ENCODE results near the gene CNTD1.

DNA sequence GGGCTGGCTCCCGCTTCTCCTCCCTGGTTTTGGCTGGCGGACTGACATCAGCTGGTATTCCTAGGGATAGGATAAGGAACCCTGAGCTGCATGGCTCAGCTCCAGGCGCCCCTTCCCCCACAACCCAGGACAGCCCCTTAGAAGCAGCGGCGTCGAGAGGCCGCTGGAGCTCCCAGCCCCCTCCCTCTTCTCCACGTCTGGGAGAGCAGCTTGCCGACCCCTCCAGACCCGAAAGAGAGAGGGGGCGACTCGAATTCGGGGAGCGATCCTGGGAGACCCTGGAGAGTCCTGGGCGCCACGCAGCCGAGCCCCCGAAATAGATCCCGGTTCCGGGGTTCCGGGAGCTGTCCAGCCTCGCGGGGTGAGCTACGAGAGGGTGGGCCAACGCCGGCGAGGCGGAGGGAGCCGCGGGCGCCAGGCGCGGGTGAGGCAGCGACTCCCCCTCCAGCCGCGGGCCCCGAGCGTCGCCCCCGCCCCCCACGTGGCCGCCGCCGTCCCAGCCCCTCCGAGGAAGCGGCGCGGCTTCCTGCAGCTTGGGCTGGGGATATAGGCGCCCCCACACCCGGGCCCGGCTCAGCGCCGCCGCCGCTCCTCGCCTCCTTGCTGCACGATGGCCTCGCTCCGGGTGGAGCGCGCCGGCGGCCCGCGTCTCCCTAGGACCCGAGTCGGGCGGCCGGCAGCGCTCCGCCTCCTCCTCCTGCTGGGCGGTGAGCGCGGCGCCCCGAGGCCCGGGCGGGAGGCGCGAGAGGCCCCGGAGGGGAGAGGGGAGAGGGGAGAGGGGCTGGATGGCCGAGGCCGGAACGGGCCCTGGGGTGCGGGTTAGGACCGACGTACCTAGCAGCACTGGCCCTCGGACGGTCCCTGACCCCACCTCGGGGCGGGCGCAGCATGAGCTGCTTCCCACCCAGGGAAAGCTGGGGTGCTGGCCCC is 37.7 kb upstream of the CNTD1 start, which contains the start of gene RAMP2:
- TF ChIP-seq, protein P1, sequence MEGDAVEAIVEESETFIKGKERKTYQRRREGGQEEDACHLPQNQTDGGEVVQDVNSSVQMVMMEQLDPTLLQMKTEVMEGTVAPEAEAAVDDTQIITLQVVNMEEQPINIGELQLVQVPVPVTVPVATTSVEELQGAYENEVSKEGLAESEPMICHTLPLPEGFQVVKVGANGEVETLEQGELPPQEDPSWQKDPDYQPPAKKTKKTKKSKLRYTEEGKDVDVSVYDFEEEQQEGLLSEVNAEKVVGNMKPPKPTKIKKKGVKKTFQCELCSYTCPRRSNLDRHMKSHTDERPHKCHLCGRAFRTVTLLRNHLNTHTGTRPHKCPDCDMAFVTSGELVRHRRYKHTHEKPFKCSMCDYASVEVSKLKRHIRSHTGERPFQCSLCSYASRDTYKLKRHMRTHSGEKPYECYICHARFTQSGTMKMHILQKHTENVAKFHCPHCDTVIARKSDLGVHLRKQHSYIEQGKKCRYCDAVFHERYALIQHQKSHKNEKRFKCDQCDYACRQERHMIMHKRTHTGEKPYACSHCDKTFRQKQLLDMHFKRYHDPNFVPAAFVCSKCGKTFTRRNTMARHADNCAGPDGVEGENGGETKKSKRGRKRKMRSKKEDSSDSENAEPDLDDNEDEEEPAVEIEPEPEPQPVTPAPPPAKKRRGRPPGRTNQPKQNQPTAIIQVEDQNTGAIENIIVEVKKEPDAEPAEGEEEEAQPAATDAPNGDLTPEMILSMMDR (IDR thresholded peaks at IDR 0.05): peak in 1 of 5 experiments; percentile 27
- TF ChIP-seq POLR2A (IDR thresholded peaks at IDR 0.05): peak in 1 of 2 donors; percentile 19

Measured in tibial nerve (tissue), 3 donors.